Measurements from ENCODE around the gene CD79B.

GRCh38 chr17:63947711-63948330 lies 15.7 kb upstream of the CD79B start:
- TF ChIP-seq ESRRG (CRISPR knock-in tag; IDR thresholded peaks at IDR 0.05) (no peak), TOX (CRISPR knock-in tag; IDR thresholded peaks at IDR 0.05; ENCODE audit: borderline replicate concordance) (no peak), PATZ1 (CRISPR knock-in tag; IDR thresholded peaks at IDR 0.05; ENCODE audit: borderline replicate concordance) (no peak), CREB5 (CRISPR knock-in tag; IDR thresholded peaks at IDR 0.05; ENCODE audit: low read depth) (no peak), RARB (CRISPR knock-in tag; IDR thresholded peaks at IDR 0.05) (no peak), ISL1 (CRISPR knock-in tag; IDR thresholded peaks at IDR 0.05) (no peak), ZC3H10 (CRISPR knock-in tag; IDR thresholded peaks at IDR 0.05) (no peak), CSDC2 (CRISPR knock-in tag; IDR thresholded peaks at IDR 0.05) (no peak), BACH2 (CRISPR knock-in tag; IDR thresholded peaks at IDR 0.05; ENCODE audit: borderline replicate concordance) (no peak)
